CD4-positive, alpha-beta T cell treated with Interleukin-6 for 4 hours (primary cell): ENCODE results near the gene DOCK2.

Experiments
- DNase-seq: peaks from one replicate; pipeline ENCODE4 v3.0.0-alpha.2; 2020; ENCODE audit warnings: mixed read lengths

The DOCK2 gene

DNA sequence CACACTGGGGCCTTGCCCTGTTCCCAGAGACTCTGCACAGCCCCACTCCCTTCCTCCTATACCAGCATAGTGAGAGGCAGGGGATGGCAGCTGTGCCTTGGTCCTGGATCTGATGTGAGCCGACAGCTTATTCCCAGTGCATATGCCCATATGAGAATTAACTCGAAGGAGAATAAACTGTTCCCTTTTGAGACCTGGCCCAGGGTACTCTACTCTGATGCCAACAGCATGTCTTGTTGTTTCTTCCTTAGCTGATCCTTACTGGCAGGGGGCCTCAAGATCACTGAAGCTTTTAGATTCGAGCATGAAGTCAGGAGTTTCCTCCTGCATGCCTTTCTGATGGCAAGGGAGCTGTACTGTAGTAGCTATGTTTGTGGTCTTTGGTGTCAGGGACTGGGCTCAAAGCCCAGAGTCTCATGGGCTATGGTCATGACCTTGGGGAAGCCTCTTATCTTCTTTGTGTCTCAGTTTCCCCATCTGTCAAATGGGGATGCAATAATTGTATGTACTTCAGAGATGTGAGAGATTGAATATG is 57.1 kb downstream of the DOCK2 start:
- DNase-seq: no peak

DNA sequence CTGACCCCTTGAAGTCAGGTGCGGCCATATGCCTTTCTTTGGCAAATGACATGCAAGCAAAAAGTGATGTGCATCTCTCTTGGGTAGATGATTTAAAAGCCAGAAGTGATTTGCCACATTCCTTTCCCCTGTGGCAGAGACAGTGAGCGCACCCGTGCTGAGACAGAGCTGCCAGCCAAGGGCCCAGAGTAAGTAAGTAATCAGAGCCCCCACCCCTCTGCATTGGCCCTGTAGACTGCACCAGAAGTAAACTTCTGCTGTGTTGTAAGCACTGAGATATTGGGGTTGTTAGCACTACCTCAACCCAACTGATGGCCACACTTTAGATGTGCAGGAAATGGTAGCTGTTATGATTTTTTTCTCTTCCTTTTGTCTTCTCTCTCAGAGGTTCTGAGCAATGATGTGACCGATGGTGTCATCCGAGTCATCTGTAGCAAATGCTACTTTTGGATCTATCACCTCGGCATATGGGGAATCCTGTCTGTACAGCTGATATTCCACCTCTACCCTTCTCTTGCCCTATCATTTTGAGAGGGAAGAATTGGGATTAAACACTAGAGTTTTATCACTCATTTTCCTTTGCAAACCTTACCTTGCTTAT is 58.0 kb downstream of the DOCK2 start:
- DNase-seq: no peak

DNA sequence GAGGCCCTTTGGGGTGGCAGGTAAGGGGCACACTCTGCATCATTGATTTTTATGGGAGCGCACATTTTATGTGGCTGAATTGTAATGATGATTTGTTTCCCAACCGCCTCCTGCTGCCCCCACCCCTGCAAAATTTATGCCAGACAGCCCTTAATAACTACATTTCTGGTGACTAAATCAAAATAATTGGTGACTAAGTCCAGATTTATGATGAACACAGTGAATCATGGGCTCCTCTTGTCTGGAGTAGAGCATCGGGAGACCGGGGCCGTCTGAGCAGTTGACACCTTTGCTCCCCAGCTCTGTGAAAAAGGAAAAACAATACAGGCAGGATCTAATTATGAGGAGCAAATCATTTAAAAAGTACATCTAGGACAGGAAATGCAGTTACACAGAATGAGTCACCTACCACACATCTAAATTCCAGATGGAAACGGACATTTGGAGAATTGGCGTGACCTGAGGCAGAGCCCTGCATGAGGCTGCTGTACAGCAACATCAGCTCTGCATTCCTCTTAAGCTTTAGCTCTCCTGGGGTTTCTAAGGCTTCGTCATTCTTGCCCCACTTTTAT is 58.9 kb downstream of the DOCK2 start:
- no peak for DNase-seq

DNA sequence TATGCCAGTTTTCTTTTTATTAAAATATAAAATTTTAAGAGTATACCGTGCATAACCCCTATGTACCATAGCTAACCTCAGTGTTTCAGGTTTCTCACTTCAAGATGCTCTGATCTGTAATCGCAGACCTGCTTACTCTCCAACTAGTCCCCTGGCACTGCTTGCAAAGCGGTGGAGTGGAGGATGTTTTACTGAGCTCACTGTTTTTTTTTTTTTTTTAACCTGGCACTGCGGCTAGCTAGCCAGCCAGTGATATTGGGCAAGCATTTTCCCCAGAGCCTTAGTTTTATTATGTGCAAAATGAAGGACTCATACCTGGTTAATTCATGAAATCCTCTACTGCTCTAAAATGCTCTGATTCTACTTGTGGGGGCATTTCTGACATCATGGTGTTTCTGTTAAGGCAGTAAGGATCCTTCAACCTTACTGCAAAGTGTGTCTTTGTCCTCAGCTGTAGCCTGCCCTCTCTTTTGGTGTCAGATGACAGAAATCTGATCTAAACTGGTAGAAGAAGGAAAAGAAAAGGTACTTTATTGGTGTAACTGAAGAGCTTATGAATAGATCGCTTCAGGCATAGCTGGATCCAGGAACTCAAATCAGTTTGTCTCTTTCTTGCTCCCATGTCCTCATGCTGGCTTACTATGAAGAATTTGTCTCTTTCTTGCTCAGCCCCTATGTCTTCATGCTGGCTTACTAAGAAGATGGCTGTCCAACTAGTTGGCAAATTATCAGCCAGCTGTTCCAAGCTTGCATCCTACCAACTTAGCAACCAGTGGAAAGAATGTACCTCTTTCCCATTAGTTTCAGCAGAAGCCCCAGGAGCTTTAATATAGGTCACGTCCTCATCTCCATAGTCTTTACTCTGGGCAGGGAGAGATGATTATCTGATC is 59.8 kb downstream of the DOCK2 start:
- DNase-seq: no peak

DNA sequence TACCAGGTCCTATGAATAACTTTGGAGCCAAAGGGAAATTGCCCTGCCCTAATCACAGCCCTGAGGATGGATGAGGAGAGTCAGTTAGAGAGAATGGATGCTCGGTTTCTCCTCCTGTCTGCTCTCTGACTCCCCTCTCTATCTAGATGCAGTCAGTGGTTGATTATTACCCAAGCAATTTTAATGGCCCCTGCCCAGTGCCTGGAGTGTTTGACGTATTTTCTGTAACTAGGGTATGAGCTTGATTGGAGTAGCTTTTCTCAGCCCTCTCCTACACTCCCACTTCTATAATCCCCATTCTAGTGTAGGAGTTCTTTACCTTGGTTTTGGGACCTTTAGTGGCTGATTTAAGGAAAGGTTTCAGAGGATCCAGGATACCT is 60.4 kb downstream of the DOCK2 start:
- DNase-seq: no peak

DNA sequence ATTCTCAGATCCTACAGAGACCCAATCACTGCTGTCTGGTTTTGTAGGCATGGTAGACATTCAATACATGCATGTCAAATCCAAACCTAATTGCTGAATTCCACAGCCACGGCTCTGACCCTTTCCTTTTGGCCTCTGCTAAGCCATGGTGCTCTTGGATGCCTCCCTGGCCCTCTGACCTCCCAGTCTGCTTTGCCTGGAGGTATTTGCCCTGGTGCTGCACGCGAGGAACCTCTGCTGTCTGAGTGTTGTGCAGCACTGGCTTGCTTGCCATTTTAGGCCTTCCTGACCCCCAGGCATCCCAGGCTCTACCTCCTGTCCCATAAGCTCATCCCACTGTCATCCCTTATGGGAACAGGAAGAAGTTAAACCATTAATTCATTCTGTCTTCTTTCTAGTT is 60.9 kb downstream of the DOCK2 start:
- DNase-seq: no peak

DNA sequence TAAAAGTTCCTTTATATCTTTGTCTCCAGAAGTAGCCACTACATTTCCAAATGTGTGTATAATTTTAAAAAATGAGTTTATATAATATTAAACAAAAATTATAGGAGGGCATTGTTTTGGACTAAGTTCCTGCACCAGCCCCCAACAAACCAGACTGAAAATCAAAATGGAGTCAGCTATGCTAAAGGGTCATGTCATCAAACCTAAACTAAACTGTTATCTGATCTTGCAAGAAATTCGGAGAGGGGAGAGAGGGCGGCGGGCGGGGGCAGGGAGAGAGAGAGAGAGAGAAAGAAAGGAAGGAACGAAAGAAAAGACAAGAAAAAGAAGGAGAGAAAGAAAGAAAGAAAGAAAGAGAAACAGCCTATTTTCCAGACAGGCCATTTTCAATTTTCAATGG is 63.5 kb downstream of the DOCK2 start:
- DNase-seq: no peak

DNA sequence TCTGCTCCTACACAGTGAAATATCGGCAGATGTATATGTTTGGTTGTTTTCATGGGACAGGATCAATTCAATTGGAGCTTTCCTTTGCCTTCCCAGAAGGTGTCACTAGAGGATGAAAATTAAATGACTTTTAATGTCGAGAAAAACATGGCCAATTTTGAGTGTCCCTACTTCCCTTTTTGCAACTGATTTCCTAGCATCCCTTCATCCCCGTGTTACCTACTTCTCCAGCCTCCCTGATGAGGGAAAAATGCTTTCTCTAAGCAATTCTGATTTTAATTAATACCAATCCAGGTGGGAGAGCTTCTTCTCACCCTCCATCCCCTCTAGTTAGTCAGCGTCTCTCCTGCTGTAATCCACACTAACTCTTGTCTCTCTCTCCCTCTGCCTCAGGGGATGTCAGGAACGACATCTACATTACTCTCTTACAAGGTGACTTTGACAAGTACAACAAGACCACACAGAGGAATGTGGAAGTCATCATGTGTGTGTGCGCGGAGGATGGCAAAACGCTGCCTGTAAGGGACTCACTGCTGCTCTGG is 64.9 kb downstream of the DOCK2 start:
- DNase-seq: no peak

DNA sequence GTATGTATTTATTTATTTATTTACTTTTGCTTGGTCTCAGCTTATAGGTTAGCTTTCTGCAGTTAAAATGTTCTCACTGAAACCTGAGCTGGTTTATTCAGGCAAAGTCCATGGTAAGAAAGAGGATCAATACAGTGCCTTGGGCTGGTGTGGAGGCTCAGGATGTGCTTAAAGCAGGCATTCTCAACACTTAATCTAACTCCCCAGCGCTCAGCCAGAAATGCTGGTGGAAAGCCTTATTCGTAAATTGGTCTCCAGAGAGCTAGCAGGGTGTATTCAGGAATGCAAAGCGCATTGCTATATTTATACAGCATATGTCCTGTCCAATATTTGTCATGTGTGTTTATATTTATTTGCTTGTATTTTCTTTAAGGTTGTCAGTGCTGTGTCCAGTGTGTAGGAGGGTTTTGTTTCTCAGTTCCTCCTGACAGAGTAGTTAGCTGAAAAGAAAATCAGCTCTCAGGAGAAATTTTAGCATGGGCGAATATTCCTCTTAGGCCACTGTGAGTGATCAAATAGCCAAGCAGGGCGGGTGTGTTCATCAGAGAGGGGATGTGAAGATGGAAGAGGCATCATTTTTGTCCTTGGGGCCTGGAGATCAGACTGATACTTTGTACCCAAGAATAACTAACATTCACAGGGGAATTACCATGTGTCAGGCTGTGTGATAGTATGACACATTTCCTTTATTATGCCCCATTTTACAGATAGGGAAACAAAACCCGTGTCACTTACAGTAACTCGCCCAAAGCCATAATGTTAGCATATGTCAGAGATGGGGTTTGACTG is 65.8 kb downstream of the DOCK2 start:
- no peak for DNase-seq

DNA sequence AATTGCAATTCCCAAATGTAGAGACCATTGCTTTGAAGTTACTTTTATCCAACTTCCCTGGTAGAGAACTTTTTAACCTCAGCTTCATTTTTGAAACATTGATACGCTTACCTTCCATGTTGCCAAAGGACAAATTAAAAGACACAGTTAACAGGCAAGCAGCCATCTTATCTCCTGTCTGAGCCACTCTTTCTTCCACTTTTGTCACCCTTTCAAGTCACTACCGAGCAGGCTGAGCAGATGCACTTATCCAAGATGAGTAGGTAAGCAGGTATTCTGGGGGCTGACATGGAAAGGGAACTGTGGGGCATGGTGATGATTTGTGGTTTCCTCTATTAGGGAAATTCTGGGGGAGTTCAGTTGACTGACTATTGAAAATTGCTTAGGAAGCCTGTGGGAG is 66.7 kb downstream of the DOCK2 start:
- no peak for DNase-seq

DNA sequence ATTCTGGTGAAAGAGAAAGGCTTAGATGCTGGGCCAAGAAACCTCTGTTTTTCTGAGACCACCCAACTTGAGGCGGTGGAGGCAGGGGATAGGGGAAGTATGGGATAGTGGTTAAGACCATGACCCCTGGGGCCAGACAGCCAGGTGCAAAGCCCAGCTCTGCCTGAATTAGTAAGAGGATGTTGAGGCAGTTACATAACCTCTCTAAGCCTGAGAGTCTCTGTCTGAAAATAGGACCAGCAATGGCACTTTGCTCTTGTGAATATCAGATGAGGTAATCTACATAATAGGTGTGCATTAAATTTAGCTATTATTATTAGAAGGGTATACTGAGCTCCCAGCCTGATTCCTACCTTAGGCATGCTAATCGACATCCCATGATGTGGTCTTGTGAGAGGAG is 68.2 kb downstream of the DOCK2 start:
- no peak for DNase-seq

DNA sequence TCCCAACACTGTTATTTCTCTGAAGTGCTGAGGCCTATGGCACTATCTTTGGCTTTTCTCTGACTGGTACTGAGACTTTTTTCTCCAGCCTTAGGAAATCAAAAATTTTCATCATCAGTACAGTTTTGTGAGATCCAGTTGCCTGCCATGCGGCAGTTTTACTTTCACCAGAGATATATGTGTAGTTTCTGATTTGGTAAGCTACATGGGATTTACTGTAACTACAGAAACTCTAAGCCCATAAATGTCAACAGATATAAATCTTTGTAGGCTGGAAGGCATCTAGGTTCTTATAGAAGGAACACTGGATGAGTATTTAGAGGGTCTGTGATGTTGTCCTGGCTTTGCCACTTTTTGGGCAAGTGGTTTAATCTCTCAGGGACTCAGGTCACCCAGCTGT is 69.0 kb downstream of the DOCK2 start:
- no peak for DNase-seq

DNA sequence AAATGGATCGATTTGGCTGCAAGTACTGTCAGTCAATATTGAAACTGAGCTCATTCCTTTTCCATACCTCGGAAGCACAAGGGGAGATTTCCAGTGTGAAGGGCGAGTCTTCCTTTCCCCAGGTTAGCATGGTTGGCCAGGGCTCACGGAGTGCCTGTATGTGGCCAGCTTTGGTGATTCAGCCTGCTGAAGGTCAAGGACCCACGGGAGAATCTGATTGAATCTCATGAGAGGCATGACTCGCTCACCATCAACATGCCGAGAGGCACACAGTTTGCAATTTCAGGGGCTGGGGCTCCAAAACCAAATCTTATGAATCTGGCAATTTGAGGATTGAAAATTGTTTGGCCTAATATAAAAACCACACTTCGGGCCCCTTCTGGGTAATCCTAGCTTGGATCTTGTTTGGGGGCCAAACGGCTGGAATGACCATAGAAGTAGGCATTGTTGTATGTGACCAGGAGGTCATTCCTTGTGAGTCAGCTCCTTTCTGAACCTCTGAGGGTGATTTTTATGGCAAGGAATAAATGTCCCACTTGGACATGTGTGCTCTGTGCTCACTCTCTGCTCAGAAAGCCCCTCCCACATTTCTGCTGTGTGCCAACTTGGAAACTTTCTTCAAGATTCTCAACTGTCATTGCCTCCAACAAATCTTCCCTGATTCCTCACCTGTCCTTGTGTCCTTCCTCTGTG is 69.8 kb downstream of the DOCK2 start:
- no peak for DNase-seq

DNA sequence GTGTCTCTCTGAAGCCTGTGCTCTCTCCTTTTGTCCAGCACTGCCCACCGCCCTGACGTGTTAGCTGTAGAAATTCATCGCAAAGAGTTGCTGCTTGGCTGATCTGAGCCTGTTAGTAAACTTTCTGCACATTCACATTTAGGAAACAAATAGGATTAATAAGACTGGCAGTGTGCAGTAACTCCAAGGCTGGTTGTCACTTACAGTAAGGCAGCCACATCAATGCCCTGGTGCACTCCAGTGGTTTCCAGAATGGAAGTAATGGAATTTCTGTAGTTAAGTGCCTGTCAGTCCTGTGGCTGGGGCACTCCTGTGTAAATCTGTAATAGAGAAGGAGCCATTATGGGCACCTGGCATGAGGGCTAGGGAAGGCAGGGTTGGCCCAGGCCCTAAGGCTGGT is 70.6 kb downstream of the DOCK2 start:
- no peak for DNase-seq

DNA sequence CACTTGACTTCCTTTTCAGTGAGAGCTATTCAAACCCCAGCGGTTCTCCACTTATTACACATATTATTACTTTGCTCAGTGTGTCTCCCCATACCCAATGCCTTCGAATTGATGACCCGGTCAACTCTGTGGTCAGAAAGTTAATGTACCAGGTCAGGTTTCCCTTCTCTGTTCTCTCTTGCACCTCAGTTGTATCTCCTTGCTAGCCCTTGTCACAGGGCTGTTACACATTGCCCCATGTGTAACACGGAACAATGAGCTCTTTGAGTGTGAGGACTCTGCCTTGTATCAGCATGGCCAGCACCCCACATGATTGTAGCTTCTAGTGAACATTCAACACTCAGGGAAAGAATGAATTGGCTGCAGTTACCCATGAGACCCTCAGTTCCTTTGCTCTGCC is 73.6 kb downstream of the DOCK2 start:
- no peak for DNase-seq

DNA sequence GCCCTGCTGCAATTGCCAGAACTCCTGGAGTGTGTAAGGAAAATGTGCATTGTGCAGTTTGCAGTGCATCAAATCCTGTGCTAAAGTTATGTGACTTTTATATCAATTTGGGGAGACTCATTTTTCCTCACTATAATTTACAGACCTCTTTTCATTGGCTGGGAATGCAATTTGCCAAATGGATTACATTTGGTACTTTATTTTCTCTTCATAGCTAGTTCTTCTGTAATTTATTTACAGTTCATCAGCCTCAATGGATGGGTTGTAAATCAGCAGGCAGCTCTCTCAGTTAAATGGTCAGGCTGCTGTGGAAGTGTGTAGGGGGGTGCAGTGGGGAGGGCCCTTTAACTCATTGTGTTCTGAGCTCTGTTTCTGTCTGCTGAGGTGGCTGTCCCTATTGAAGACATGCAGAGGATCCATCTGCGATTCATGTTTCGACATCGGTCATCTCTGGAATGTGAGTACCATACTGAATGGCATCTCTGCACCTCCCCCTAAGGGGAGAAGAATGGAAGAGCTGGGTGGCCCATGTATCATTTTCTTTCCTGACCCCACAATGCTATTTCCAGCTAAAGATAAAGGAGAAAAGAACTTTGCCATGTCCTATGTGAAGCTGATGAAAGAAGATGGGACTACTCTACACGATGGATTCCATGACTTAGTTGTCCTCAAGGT is 74.6 kb downstream of the DOCK2 start:
- DNase-seq: no peak

DNA sequence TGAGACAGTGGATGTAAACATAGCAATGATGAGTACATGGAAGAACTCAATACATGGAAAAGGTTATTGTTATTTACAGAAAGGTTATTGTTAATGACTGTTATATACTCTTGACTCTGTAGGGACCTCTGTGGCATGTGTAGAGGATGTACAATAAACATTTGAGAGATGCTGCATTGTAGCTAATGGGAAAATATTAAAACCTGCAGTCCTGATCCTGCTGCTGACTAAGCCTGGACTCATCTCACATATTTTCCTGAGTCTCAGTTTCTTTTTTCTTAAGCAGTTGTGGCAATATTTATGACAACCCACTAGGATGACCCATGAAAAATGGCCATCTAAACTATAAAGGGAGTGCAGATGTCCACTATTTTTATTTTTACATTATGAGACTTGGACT is 75.4 kb downstream of the DOCK2 start:
- DNase-seq: no peak

DNA sequence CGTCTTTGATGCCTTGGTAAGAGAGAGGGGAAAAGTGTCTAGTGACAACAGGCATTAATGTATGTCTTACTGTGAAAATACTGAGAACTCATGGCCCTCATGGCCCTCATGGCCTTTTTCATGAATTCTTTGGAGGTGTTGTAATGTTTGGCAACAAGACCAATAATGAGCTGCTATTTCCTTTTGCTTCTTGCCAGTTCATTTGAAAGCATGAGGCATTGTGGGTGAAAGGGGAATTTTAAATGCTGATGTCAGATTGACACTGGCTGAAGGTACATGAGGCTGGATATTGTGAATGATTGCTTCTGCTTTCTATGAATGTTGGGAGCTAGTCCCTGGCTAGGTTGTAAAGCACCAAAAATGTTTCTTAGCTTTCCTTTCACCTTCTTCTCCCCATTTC is 79.2 kb downstream of the DOCK2 start:
- DNase-seq: no peak

DNA sequence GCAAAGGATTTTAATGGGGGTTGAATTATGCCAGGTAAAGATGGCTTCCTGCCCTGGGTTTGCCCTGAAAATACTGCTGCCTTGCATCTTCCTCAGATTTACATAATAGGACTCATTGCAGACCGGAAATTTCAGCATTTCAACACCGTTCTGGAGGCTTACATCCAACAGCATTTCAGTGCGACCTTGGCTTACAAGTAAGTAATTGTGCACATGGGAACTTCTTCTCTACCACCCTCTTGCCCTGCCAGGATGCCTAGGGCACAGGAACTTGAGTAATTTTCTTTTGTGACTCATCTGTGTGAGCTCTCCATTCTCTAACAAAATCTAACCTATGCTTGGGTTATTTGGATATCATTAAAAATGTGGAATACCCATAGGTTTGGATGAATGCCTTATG is 80.2 kb downstream of the DOCK2 start:
- no peak for DNase-seq

DNA sequence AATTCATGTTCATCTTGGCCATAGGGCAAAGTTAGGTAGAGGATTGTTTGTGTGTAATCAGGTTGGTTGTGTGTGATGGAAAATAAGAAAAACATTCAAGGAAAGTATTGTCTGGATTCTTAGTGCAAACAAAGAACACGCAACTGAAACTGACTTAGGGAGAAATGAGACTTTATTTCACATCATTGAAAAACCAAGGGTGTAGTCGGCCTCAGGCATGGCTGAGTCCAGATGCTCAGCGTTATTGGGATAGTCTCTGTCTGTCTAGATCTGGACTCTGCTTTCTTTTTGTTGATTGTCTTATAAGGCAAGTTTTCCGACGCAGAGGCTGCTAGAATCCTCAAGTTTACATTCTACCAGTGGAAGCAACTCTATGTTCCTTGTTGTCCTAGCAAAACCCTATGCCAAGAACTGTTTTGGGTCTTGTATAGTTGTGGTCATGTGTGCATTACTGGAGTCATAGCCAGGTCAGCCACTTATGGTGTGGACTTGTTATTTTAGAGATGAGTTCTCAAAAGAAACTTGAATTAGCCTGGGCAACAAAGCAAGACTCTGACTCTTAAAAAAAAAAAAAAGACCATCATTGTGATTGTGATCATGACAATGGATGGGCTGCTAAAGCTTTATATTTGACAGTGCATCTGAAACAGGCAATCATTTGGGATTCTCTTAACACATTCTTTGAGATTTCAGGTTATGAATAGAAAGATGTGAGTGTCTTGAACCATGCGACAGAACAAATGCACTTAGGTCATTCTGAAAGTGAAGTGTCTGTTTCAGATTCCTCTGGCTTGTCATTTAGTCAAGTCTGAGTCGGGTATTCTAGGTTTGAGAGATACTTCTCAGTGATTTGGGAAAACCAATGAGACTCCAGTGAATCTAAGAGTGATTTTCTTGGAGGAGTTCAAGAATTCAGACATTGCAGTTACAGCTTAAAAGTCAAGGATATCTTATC is 82.6 kb downstream of the DOCK2 start:
- no peak for DNase-seq

DNA sequence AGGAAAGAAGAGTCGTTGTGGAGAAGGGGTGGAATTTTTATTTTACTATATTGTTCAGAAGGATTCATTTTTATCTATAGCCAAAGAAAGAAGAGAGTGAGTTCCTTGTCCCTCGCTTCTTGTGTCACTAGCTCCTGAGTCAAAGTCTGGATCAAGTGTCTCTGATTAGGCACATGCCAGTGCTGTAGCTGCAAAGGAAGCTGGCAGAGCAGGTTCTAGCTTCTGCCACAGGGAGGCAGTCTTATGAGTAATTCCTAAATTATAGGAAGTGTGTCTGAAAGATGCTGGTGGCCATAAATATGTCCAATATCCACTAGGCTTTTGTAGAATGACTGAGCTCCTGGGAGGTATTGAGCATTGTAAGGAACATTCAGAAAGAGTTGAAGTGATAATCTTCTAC is 84.7 kb downstream of the DOCK2 start:
- no peak for DNase-seq
